HL-60 (cell line): Measurements from ENCODE around the gene NHERF1.

Experiments used
- DNase-seq, 2 experiments: peaks; one replicate each; pipeline ENCODE4 v3.0.0-alpha.2; 2010 to 2020; ENCODE audit warnings: low read depth in 1 of 2, low spot score in 1 of 2
- H3K27ac ChIP-seq: fragments of 250-450 bp; sonication (Bioruptor Pico); replicated peaks from 2 replicates; pipeline ENCODE4 v1.5.1; 2020; ENCODE audit warnings: mild to moderate bottlenecking, moderate library complexity
- H3K27me3 ChIP-seq: fragments of 250-450 bp; sonication (Bioruptor Pico); 2 replicates; pipeline ENCODE4 v1.5.1; 2021; ENCODE audit warnings: mild to moderate bottlenecking, moderate library complexity; ENCODE audit not compliant: insufficient read depth, poor library complexity, severe bottlenecking
- H3K4me3 ChIP-seq: replicated peaks from 2 replicates; pipeline ENCODE4 v1.5.1; 2011; ENCODE audit warnings: mild to moderate bottlenecking, control low read depth, low read length; ENCODE audit not compliant: insufficient read depth
- GABPA ChIP-seq: IDR thresholded peaks from 2 replicates; pipeline ENCODE4 v1.6.1; 2012; ENCODE audit warnings: low read depth
- POLR2AphosphoS5 ChIP-seq: IDR thresholded peaks from 2 replicates; pipeline ENCODE4 v1.6.1; 2012; ENCODE audit warnings: low read depth
- SPI1 ChIP-seq: IDR thresholded peaks from 2 replicates; pipeline ENCODE4 v1.6.1; 2012; ENCODE audit warnings: low read depth, mild to moderate bottlenecking, borderline replicate concordance
- TF ChIP-seq, protein P1 (sequence below): IDR thresholded peaks from 2 replicates; pipeline ENCODE4 v1.6.1; 2012; ENCODE audit warnings: low read depth; ENCODE audit not compliant: insufficient replicate concordance
- TF ChIP-seq, protein P2 (sequence below): IDR thresholded peaks from one replicate; pipeline ENCODE4 v1.5.1; 2011; ENCODE audit warnings: low read length, control low read depth, inconsistent platforms; ENCODE audit not compliant: insufficient read depth

The NHERF1 gene

DNA sequence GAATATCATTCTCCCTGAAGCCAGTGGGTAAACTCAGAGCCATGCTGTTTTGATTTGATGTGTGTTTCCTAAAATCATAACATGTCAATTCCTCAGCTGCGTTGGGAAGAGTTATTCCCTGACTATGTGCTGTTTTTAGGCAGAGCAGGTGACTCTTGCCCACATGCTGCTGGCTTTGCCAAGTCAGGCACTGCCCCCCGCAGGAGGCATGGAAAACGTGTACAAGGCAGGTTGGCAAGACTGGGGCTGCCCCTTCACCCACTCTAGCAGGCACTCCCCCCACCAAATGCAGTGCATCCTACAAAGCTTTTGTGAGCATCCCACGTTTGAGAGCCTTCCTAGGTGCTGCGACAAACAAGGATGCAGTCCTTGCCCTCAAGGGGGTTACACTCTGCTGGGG lies 66.0 kb downstream of the NHERF1 start:
- H3K27me3 ChIP-seq: no peaks in the 10 kb centered on the region
- DNase-seq: no peak
- H3K4me3 ChIP-seq: no peak overlapping the region
- H3K27ac ChIP-seq: no peak overlapping the region
- no peak for TF ChIP-seq GABPA
- TF ChIP-seq, protein P1, sequence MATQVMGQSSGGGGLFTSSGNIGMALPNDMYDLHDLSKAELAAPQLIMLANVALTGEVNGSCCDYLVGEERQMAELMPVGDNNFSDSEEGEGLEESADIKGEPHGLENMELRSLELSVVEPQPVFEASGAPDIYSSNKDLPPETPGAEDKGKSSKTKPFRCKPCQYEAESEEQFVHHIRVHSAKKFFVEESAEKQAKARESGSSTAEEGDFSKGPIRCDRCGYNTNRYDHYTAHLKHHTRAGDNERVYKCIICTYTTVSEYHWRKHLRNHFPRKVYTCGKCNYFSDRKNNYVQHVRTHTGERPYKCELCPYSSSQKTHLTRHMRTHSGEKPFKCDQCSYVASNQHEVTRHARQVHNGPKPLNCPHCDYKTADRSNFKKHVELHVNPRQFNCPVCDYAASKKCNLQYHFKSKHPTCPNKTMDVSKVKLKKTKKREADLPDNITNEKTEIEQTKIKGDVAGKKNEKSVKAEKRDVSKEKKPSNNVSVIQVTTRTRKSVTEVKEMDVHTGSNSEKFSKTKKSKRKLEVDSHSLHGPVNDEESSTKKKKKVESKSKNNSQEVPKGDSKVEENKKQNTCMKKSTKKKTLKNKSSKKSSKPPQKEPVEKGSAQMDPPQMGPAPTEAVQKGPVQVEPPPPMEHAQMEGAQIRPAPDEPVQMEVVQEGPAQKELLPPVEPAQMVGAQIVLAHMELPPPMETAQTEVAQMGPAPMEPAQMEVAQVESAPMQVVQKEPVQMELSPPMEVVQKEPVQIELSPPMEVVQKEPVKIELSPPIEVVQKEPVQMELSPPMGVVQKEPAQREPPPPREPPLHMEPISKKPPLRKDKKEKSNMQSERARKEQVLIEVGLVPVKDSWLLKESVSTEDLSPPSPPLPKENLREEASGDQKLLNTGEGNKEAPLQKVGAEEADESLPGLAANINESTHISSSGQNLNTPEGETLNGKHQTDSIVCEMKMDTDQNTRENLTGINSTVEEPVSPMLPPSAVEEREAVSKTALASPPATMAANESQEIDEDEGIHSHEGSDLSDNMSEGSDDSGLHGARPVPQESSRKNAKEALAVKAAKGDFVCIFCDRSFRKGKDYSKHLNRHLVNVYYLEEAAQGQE: no peak
- no peak for TF ChIP-seq SPI1
- TF ChIP-seq, protein P2, sequence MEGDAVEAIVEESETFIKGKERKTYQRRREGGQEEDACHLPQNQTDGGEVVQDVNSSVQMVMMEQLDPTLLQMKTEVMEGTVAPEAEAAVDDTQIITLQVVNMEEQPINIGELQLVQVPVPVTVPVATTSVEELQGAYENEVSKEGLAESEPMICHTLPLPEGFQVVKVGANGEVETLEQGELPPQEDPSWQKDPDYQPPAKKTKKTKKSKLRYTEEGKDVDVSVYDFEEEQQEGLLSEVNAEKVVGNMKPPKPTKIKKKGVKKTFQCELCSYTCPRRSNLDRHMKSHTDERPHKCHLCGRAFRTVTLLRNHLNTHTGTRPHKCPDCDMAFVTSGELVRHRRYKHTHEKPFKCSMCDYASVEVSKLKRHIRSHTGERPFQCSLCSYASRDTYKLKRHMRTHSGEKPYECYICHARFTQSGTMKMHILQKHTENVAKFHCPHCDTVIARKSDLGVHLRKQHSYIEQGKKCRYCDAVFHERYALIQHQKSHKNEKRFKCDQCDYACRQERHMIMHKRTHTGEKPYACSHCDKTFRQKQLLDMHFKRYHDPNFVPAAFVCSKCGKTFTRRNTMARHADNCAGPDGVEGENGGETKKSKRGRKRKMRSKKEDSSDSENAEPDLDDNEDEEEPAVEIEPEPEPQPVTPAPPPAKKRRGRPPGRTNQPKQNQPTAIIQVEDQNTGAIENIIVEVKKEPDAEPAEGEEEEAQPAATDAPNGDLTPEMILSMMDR: no peak
- TF ChIP-seq POLR2AphosphoS5: no peak

DNA sequence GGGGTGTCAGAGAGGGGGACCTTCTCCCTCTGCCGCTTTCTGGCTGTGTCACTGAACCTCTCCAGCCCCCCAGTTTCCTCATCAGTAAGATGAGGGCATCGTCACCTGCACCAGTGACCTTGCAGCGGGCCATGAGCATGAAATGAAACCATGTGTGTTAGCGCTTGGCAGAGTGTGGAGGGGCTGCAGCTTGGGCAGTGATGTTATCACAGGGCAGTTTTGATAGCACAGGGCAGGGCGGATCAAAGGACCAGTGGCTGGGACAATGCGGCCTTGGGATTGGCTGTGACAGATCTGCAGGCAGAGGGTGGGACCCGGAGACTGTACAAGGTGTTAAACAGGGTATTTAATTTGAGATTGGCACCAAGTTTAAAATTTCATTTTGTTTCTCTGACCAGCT lies 66.6 kb downstream of the NHERF1 start:
- TF ChIP-seq GABPA: no peak
- TF ChIP-seq POLR2AphosphoS5: no peak
- TF ChIP-seq, protein P1: no peak
- TF ChIP-seq, protein P2: no peak
- TF ChIP-seq SPI1: no peak
- no peak for DNase-seq
- Histone ChIP-seq H3K27ac (no peak overlapping the region), H3K4me3 (no peak overlapping the region), H3K27me3 (no peaks in the 10 kb centered on the region)

- Histone ChIP-seq H3K4me3 (no peak overlapping the region), H3K27me3 (no peaks in the 10 kb centered on the region), H3K27ac (no peak overlapping the region)
- DNase-seq: no peak
- TF ChIP-seq GABPA: no peak
- TF ChIP-seq SPI1: no peak
- TF ChIP-seq POLR2AphosphoS5: no peak
- TF ChIP-seq, protein P2: no peak
- TF ChIP-seq, protein P1: no peak
Observed at GRCh38 chr17:74815550-74816370, 67.3 kb downstream of the NHERF1 start.
